Caco-2 (cell line): ENCODE results near the gene LARGE2. TPM values are rescaled to one million over a fixed set of nuclear protein-coding genes. Genes with fewer than 3 reads are reported as not detected.

Source experiments
- BruUV-seq: library from RNA; stranded (reverse); fragments of 400-500 nt; replicated peaks from 2 replicates; lab custom pipeline; 2021; lab: Mats Ljungman, UMichigan
- CTCF ChIA-PET: fragments of 300-600 bp; sonication (Branson Sonifier 250); formaldehyde crosslinking; loops from one replicate; lab custom pipeline; 2022; ENCODE audit warnings: antibody characterized with exemption; lab: Charles Lee
- POLR2A ChIA-PET: fragments of 300-600 bp; sonication (Branson Sonifier 250); formaldehyde crosslinking; loops from one replicate; lab custom pipeline; 2022; ENCODE audit warnings: antibody characterized with exemption; lab: Charles Lee
- DNase-seq, 2 experiments: peaks; one replicate each; pipeline versions ENCODE4 v3.0.0 to v3.0.0-alpha.2; 2020 to 2022
- H3K27me3 ChIP-seq: replicated peaks from 2 replicates; pipeline ENCODE4 v1.6.0; 2011; ENCODE audit warnings: low read length; ENCODE audit not compliant: control insufficient read depth, insufficient read depth
- H3K36me3 ChIP-seq: 2 replicates; pipeline ENCODE4 v1.5.1; 2011; ENCODE audit warnings: low read length; ENCODE audit not compliant: control insufficient read depth, insufficient read depth
- H3K4me1 ChIP-seq: fragments of 250-450 bp; sonication (Bioruptor Pico); 2 replicates; pipeline ENCODE4 v1.5.1; 2020; ENCODE audit warnings: mild to moderate bottlenecking
- H3K4me3 ChIP-seq: 2 replicates; pipeline ENCODE4 v1.5.1; 2011; ENCODE audit warnings: low read depth, mild to moderate bottlenecking, control low read depth, low read length
- H3K9me3 ChIP-seq: fragments of 250-450 bp; sonication (Bioruptor Pico); 2 replicates; pipeline ENCODE4 v1.5.1; 2020; ENCODE audit warnings: mild to moderate bottlenecking, moderate library complexity
- H3K27ac Mint-ChIP-seq: one replicate; pipeline ENCODE4 v1.8.0; 2022; ENCODE audit warnings: mixed read lengths; ENCODE audit not compliant: unreplicated experiment
- H3K27me3 Mint-ChIP-seq: one replicate; pipeline ENCODE4 v1.8.0; 2022; ENCODE audit warnings: mixed read lengths; ENCODE audit not compliant: insufficient read depth, unreplicated experiment
- H3K36me3 Mint-ChIP-seq: one replicate; pipeline ENCODE4 v1.8.0; 2022; ENCODE audit warnings: mild to moderate bottlenecking, mixed read lengths; ENCODE audit not compliant: insufficient read depth, unreplicated experiment
- H3K4me1 Mint-ChIP-seq: one replicate; pipeline ENCODE4 v1.8.0; 2022; ENCODE audit warnings: low read depth, mixed read lengths; ENCODE audit not compliant: unreplicated experiment
- H3K4me3 Mint-ChIP-seq: one replicate; pipeline ENCODE4 v1.8.0; 2022; ENCODE audit warnings: mild to moderate bottlenecking, moderate library complexity, mixed read lengths; ENCODE audit not compliant: unreplicated experiment
- H3K9me3 Mint-ChIP-seq: one replicate; pipeline ENCODE4 v1.8.0; 2022; ENCODE audit warnings: mixed read lengths; ENCODE audit not compliant: unreplicated experiment
- intact Hi-C: fragments of 100-400 bp; cut with micrococcal nuclease; formaldehyde crosslinking; loops from one replicate; pipeline ENCODE4 v1.10.0; 2022; ENCODE audit not compliant: unreplicated experiment
- total RNA-seq: library from RNA; stranded (reverse); gene quantifications from 2 replicates; pipeline ENCODE4 v1.2.3, GENCODE V29; 2022
- TF ChIP-seq, protein P1 (sequence below), 2 experiments: fragments of 200-600 bp in 1 of 2; IDR thresholded peaks; 1 replicate in 1 of 2; 2 replicates in 1 of 2; pipeline versions ENCODE4 v1.5.1 to v1.8.0; 2011 to 2022; ENCODE audit warnings: antibody characterized with exemption in 1 of 2, control low read depth in 1 of 2, inconsistent platforms in 1 of 2, low read depth in 1 of 2, low read length in 1 of 2, mild to moderate bottlenecking in 1 of 2, moderate library complexity in 1 of 2; ENCODE audit not compliant: insufficient read depth in 1 of 2, severe bottlenecking in 1 of 2, unreplicated experiment in 1 of 2

Gene LARGE2
- total RNA-seq, 1 experiment from 2014 or later = 67.4 TPM

DNA sequence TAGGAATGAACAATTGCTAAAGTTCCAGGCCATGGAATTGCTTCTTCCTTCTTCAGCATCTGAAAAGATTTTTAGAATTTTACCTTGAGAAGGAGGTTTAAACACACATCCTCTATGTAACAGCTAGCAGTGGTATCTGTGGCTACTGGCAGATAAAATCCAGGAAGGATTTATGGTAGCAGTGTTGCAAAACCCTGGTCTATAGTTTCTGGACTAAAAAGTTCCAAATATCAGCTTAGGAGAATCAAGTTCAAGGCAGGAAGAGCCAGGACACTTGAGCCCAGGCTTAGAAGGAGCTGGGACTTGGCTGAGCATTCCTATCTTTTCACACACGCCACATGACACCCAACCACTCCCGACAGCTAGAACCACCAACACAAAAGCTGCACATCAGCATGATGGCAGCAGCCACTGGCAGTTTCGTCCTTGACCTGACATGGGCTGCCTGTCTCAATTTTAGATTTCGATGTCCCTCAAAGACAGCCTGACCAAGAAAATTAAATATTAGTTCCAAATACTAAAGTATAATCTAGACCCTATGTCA, 14.1 kb downstream of the LARGE2 start:
- BruUV-seq = no TSS peak
- POLR2A ChIA-PET = interaction anchor here (0.6 kb wide), 1 partner anchor 55 kb away, joined by 3 read pairs; no protein-coding TSS in a partner anchor

DNA sequence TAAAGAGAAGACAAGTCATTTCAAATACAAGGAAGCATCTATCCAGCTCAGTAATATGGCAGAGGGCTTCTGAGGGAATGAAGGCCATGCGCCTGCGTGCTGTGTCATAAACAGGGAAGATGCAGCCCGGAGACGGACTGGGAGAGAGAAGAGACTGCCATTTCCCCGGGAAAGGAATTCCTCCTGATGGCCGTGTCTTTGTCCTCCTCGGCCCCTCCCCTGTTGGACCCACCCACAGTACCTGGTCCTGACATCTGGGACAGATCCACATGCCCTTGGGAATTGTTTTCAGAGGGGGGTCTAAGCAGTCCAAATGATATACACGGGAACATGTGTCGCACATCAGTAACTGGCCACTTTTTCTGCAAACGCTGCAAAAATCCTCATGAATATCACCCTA, 15.5 kb downstream of the LARGE2 start:
- Mint-ChIP-seq H3K4me1 (no peaks in the 10 kb centered on the region), H3K4me3 (no peak overlapping the region), H3K9me3 (no peaks in the 10 kb centered on the region), H3K27ac (no peak overlapping the region), H3K27me3 (no peaks in the 10 kb centered on the region), H3K36me3 (peaks cover 5% of the 10 kb centered on the region)
- no peaks in the 10 kb centered on the region for H3K9me3 ChIP-seq
- H3K4me3 ChIP-seq = no peak overlapping the region
- no peak for DNase-seq
- no TSS peak for BruUV-seq
- TF ChIP-seq, protein P1, sequence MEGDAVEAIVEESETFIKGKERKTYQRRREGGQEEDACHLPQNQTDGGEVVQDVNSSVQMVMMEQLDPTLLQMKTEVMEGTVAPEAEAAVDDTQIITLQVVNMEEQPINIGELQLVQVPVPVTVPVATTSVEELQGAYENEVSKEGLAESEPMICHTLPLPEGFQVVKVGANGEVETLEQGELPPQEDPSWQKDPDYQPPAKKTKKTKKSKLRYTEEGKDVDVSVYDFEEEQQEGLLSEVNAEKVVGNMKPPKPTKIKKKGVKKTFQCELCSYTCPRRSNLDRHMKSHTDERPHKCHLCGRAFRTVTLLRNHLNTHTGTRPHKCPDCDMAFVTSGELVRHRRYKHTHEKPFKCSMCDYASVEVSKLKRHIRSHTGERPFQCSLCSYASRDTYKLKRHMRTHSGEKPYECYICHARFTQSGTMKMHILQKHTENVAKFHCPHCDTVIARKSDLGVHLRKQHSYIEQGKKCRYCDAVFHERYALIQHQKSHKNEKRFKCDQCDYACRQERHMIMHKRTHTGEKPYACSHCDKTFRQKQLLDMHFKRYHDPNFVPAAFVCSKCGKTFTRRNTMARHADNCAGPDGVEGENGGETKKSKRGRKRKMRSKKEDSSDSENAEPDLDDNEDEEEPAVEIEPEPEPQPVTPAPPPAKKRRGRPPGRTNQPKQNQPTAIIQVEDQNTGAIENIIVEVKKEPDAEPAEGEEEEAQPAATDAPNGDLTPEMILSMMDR (IDR thresholded peaks at IDR 0.05; ENCODE audit: insufficient read depth in 1 of 2, low read depth in 1 of 2, low read length in 1 of 2, severe bottlenecking in 1 of 2, unreplicated experiment in 1 of 2) = no peak
- POLR2A ChIA-PET = no interaction called here
- H3K36me3 ChIP-seq = no peaks in the 10 kb centered on the region
- intact Hi-C loops = no loop called here
- CTCF ChIA-PET = no interaction called here
- no peaks in the 10 kb centered on the region for H3K27me3 ChIP-seq
- no peaks in the 10 kb centered on the region for H3K4me1 ChIP-seq

More for the DNA sequence above, 14.1 kb downstream of the LARGE2 start:
- Mint-ChIP-seq H3K4me3 (no peak overlapping the region), H3K27ac (no peak overlapping the region), H3K9me3 (no peaks in the 10 kb centered on the region), H3K4me1 (no peaks in the 10 kb centered on the region), H3K27me3 (no peaks in the 10 kb centered on the region), H3K36me3 (peaks cover 7% of the 10 kb centered on the region)
- Histone ChIP-seq H3K27me3 (no peaks in the 10 kb centered on the region), H3K4me1 (no peaks in the 10 kb centered on the region), H3K36me3 (peaks cover 1% of the 10 kb centered on the region; the same call in 1 of the 2 replicates), H3K9me3 (no peaks in the 10 kb centered on the region), H3K4me3 (no peak overlapping the region)
- no peak for DNase-seq
- CTCF ChIA-PET = no interaction called here
- TF ChIP-seq, protein P1 (IDR thresholded peaks at IDR 0.05; ENCODE audit: insufficient read depth in 1 of 2, low read depth in 1 of 2, low read length in 1 of 2, severe bottlenecking in 1 of 2, unreplicated experiment in 1 of 2) = no peak
- intact Hi-C loops = no loop called here

DNA sequence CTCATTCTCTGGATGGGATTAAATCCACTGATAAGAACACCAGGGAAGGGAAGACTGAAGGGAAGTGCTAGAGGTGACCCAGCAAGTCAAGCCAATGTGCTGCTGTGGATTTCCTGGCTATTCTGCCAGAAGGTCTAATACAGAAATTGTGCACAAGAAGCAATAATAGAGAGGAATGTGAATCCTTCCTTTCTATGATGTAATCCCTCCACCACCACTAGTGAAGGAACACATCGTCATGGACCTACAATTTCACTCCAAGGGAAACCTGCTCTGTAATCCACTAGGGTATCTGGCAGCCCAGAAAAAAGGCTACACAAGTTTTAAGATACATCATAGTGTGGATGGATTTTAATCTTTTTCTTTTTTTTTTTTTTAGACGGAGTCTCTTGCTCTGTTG, 17.4 kb downstream of the LARGE2 start:
- no peaks in the 10 kb centered on the region for H3K36me3 Mint-ChIP-seq
- H3K27me3 ChIP-seq = no peaks in the 10 kb centered on the region
- no peaks in the 10 kb centered on the region for H3K4me1 Mint-ChIP-seq
- no peaks in the 10 kb centered on the region for H3K9me3 Mint-ChIP-seq
- H3K9me3 ChIP-seq = no peaks in the 10 kb centered on the region
- H3K4me1 ChIP-seq = no peaks in the 10 kb centered on the region
- ChIA-PET POLR2A (no interaction called here), CTCF (no interaction called here)
- H3K27me3 Mint-ChIP-seq = no peaks in the 10 kb centered on the region
- BruUV-seq = no TSS peak
- no peaks in the 10 kb centered on the region for H3K36me3 ChIP-seq
- no peak overlapping the region for H3K4me3 ChIP-seq
- H3K27ac Mint-ChIP-seq = no peak overlapping the region
- intact Hi-C loops = no loop called here
- DNase-seq = no peak
- no peak overlapping the region for H3K4me3 Mint-ChIP-seq
- TF ChIP-seq, protein P1 (IDR thresholded peaks at IDR 0.05; ENCODE audit: insufficient read depth in 1 of 2, low read depth in 1 of 2, low read length in 1 of 2, severe bottlenecking in 1 of 2, unreplicated experiment in 1 of 2) = no peak
